SK-N-SH treated with all-trans-retinoic acid at 6 μM for 48 hours (cell line): ENCODE measurements around the gene GARNL3.

Experiments used
- ATAC-seq: fragments of 200-7000 bp; cut with Tn5 transposase; 3 replicates; pipeline ENCODE4 v1.9.1; 2020; ENCODE audit warnings: mild to moderate bottlenecking, moderate library complexity
- CSDC2 ChIP-seq: fragments of 250-450 bp; sonication (Bioruptor Pico); IDR thresholded peaks from 2 replicates; pipeline ENCODE4 v1.5.0; 2020; ENCODE audit warnings: mild to moderate bottlenecking, moderate library complexity
- GLIS3 ChIP-seq: fragments of 250-450 bp; sonication (Bioruptor Pico); IDR thresholded peaks from 2 replicates; pipeline ENCODE4 v1.5.0; 2020; ENCODE audit warnings: mild to moderate bottlenecking, moderate library complexity
- ISL1 ChIP-seq: fragments of 250-450 bp; sonication (Bioruptor Pico); IDR thresholded peaks from 2 replicates; pipeline ENCODE4 v2.1.2; 2022; ENCODE audit warnings: mild to moderate bottlenecking, moderate library complexity
- OSR1 ChIP-seq: fragments of 250-450 bp; sonication (Bioruptor Pico); IDR thresholded peaks from 2 replicates; pipeline ENCODE4 v1.8.0; 2022; ENCODE audit warnings: moderate library complexity, mild to moderate bottlenecking, inconsistent platforms
- PPARA ChIP-seq: fragments of 250-450 bp; sonication (Bioruptor Pico); IDR thresholded peaks from 2 replicates; pipeline ENCODE4 v1.5.0; 2020; ENCODE audit warnings: mild to moderate bottlenecking, borderline replicate concordance
- RARB ChIP-seq: fragments of 250-450 bp; sonication (Bioruptor Pico); IDR thresholded peaks from 2 replicates; pipeline ENCODE4 v1.8.0; 2021; ENCODE audit warnings: mild to moderate bottlenecking, moderate library complexity
- TOX ChIP-seq: fragments of 250-450 bp; sonication (Bioruptor Pico); IDR thresholded peaks from 2 replicates; pipeline ENCODE4 v1.8.0; 2021; ENCODE audit warnings: mild to moderate bottlenecking, moderate library complexity, borderline replicate concordance
- ZC3H10 ChIP-seq: fragments of 250-450 bp; sonication (Bioruptor Pico); IDR thresholded peaks from 2 replicates; pipeline ENCODE4 v1.5.1; 2021; ENCODE audit warnings: mild to moderate bottlenecking, moderate library complexity
- ZFP3 ChIP-seq: fragments of 250-450 bp; sonication (Bioruptor Pico); IDR thresholded peaks from 2 replicates; pipeline ENCODE4 v1.5.0; 2020; ENCODE audit warnings: mild to moderate bottlenecking, moderate library complexity
- ZNF565 ChIP-seq: fragments of 450-650 bp; formaldehyde crosslinking; conservative IDR thresholded peaks from 2 replicates; pipeline ENCODE4 v1.5.0; 2020; ENCODE audit warnings: low read depth, mild to moderate bottlenecking, moderate library complexity
- ZNF70 ChIP-seq: fragments of 450-650 bp; formaldehyde crosslinking; IDR thresholded peaks from 2 replicates; pipeline ENCODE4 v1.5.0; 2020; ENCODE audit warnings: mild to moderate bottlenecking, moderate library complexity
- TF ChIP-seq, protein P1 (sequence below): fragments of 250-450 bp; sonication (Bioruptor Pico); IDR thresholded peaks from 2 replicates; pipeline ENCODE4 v1.8.0; 2020; ENCODE audit warnings: mild to moderate bottlenecking, moderate library complexity, borderline replicate concordance
- TF ChIP-seq, protein P2 (sequence below): fragments of 250-450 bp; sonication (Bioruptor Pico); IDR thresholded peaks from 2 replicates; pipeline ENCODE4 v1.8.0; 2021; ENCODE audit warnings: low read depth, mild to moderate bottlenecking, moderate library complexity, borderline replicate concordance
- TF ChIP-seq, protein P3 (sequence below): fragments of 250-450 bp; sonication (Bioruptor Pico); IDR thresholded peaks from 2 replicates; pipeline ENCODE4 v1.5.1; 2021; ENCODE audit warnings: mild to moderate bottlenecking, moderate library complexity
- TF ChIP-seq, protein P4 (sequence below): fragments of 250-450 bp; sonication (Bioruptor Pico); IDR thresholded peaks from 2 replicates; pipeline ENCODE4 v1.5.0; 2020; ENCODE audit warnings: mild to moderate bottlenecking, moderate library complexity
- TF ChIP-seq, protein P5 (sequence below): fragments of 250-450 bp; sonication (Bioruptor Pico); IDR thresholded peaks from 2 replicates; pipeline ENCODE4 v1.5.1; 2020; ENCODE audit warnings: low read depth, mild to moderate bottlenecking, moderate library complexity

Gene GARNL3

DNA sequence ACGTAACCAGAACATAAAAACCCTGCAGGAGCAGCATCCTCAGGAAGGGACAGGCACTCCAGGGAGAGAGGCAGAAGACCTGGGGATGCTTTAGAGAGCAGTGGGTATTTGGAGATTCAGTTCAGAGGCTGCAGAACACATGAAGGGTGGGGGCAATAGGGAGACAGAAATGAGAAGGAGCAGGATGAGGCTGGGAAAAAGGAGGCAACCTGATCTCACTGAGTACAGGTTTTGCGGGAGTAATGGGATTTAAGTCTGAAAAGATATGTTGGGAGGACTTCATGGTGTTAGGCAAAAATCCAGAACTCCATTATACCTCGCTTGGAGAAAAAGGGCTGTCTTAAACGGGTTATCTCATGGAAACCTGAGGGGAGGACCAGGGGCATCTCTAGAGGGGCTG, 41.3 kb upstream of the GARNL3 start:
- ATAC-seq = no peak
- TF ChIP-seq, protein P1, sequence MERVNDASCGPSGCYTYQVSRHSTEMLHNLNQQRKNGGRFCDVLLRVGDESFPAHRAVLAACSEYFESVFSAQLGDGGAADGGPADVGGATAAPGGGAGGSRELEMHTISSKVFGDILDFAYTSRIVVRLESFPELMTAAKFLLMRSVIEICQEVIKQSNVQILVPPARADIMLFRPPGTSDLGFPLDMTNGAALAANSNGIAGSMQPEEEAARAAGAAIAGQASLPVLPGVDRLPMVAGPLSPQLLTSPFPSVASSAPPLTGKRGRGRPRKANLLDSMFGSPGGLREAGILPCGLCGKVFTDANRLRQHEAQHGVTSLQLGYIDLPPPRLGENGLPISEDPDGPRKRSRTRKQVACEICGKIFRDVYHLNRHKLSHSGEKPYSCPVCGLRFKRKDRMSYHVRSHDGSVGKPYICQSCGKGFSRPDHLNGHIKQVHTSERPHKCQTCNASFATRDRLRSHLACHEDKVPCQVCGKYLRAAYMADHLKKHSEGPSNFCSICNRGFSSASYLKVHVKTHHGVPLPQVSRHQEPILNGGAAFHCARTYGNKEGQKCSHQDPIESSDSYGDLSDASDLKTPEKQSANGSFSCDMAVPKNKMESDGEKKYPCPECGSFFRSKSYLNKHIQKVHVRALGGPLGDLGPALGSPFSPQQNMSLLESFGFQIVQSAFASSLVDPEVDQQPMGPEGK = no peak
- no peak for TF ChIP-seq RARB (CRISPR knock-in tag)
- TF ChIP-seq OSR1 (CRISPR knock-in tag) = no peak
- TF ChIP-seq, protein P2, sequence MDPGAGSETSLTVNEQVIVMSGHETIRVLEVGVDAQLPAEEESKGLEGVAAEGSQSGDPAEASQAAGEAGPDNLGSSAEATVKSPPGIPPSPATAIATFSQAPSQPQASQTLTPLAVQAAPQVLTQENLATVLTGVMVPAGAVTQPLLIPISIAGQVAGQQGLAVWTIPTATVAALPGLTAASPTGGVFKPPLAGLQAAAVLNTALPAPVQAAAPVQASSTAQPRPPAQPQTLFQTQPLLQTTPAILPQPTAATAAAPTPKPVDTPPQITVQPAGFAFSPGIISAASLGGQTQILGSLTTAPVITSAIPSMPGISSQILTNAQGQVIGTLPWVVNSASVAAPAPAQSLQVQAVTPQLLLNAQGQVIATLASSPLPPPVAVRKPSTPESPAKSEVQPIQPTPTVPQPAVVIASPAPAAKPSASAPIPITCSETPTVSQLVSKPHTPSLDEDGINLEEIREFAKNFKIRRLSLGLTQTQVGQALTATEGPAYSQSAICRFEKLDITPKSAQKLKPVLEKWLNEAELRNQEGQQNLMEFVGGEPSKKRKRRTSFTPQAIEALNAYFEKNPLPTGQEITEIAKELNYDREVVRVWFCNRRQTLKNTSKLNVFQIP (CRISPR knock-in tag) = no peak
- TF ChIP-seq GLIS3 = no peak
- TF ChIP-seq ZNF565 (CRISPR knock-in tag) = no peak
- TF ChIP-seq, protein P3, sequence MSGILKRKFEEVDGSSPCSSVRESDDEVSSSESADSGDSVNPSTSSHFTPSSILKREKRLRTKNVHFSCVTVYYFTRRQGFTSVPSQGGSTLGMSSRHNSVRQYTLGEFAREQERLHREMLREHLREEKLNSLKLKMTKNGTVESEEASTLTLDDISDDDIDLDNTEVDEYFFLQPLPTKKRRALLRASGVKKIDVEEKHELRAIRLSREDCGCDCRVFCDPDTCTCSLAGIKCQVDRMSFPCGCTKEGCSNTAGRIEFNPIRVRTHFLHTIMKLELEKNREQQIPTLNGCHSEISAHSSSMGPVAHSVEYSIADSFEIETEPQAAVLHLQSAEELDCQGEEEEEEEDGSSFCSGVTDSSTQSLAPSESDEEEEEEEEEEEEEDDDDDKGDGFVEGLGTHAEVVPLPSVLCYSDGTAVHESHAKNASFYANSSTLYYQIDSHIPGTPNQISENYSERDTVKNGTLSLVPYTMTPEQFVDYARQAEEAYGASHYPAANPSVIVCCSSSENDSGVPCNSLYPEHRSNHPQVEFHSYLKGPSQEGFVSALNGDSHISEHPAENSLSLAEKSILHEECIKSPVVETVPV (CRISPR knock-in tag) = no peak
- TF ChIP-seq ZFP3 (CRISPR knock-in tag) = no peak
- TF ChIP-seq, protein P4, sequence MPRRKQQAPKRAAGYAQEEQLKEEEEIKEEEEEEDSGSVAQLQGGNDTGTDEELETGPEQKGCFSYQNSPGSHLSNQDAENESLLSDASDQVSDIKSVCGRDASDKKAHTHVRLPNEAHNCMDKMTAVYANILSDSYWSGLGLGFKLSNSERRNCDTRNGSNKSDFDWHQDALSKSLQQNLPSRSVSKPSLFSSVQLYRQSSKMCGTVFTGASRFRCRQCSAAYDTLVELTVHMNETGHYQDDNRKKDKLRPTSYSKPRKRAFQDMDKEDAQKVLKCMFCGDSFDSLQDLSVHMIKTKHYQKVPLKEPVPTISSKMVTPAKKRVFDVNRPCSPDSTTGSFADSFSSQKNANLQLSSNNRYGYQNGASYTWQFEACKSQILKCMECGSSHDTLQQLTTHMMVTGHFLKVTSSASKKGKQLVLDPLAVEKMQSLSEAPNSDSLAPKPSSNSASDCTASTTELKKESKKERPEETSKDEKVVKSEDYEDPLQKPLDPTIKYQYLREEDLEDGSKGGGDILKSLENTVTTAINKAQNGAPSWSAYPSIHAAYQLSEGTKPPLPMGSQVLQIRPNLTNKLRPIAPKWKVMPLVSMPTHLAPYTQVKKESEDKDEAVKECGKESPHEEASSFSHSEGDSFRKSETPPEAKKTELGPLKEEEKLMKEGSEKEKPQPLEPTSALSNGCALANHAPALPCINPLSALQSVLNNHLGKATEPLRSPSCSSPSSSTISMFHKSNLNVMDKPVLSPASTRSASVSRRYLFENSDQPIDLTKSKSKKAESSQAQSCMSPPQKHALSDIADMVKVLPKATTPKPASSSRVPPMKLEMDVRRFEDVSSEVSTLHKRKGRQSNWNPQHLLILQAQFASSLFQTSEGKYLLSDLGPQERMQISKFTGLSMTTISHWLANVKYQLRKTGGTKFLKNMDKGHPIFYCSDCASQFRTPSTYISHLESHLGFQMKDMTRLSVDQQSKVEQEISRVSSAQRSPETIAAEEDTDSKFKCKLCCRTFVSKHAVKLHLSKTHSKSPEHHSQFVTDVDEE (CRISPR knock-in tag) = no peak
- TF ChIP-seq ZNF70 (CRISPR knock-in tag) = no peak
- no peak for TF ChIP-seq PPARA
- no peak for TF ChIP-seq ZC3H10 (CRISPR knock-in tag)
- TF ChIP-seq, protein P5, sequence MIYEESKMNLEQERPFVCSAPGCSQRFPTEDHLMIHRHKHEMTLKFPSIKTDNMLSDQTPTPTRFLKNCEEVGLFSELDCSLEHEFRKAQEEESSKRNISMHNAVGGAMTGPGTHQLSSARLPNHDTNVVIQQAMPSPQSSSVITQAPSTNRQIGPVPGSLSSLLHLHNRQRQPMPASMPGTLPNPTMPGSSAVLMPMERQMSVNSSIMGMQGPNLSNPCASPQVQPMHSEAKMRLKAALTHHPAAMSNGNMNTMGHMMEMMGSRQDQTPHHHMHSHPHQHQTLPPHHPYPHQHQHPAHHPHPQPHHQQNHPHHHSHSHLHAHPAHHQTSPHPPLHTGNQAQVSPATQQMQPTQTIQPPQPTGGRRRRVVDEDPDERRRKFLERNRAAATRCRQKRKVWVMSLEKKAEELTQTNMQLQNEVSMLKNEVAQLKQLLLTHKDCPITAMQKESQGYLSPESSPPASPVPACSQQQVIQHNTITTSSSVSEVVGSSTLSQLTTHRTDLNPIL (CRISPR knock-in tag) = no peak
- no peak for TF ChIP-seq CSDC2 (CRISPR knock-in tag)

DNA sequence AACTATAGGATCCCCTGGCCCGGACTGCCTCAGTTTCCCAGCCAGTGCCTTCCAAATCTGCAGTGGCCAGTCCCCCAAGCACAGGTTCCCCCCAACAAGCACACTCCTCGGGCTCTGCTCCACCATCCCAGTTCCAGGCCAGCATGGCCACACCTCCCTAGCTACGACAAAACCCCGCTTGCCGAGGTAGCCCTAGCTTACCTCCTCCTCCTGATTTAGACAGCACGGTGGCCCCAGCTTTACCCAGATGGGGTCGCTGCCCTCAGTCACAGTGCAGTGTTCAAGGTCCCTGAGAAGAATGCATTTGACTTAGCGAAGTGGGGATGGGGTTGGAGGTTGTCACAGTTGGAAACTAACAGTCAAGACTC, 40.8 kb upstream of the GARNL3 start:
- no peak for ATAC-seq
- TF ChIP-seq OSR1 (CRISPR knock-in tag) (no peak), TOX (CRISPR knock-in tag) (no peak), ISL1 (CRISPR knock-in tag) (no peak)

DNA sequence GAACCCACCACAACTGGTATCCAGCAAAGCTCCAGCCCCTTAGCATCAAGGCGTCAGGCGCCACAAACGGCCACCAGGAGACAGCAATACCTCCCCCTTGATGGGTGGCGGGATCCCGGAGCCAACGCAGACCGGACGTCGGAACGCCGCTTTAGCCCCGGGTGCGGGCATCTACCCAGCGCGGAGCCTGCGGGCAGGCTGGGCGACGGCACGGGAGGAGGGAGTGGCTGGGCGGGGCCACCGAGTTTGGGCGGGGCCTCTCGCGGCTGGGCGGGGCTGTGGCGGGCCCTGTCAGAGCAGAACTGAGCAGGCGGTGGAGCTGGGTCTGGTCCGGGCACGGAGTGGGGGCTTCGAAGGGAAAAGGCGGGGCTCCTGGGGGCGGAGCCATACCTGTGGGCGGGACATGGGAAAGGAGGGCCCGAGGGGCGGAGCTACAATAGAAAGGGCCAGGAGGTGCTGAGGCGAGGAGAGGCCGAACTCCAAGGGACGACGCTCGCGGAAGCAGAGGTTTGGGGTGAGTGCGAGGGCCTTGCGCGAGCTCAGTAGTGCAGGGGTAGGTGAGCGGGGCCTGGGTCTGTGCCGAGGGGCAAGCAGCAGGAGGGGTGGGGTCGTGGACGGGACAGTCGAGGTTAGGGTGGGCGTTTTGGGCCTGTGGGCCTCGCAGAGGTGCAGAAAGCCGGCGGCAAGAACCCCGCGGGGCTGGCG, 40.2 kb upstream of the GARNL3 start:
- TF ChIP-seq, protein P4 (CRISPR knock-in tag) = 0 out of 2 replicates have a peak, but pooled peaks have one; percentile 13
- TF ChIP-seq ZC3H10 (CRISPR knock-in tag) = no peak
- ATAC-seq = peak; percentile 83
